HuH-7 (cell line): ENCODE measurements around the gene FGD2.

Source experiments
- DNase-seq: peaks from one replicate; pipeline ENCODE4 v3.0.0; 2011; ENCODE audit warnings: low spot score

The FGD2 gene

GRCh38 chr6:36970892-36971842 is 34.3 kb upstream of the FGD2 start:
- no peak for DNase-seq

- no peak for DNase-seq
Measured at GRCh38 chr6:36971921-36972673, 33.4 kb upstream of the FGD2 start.

DNA sequence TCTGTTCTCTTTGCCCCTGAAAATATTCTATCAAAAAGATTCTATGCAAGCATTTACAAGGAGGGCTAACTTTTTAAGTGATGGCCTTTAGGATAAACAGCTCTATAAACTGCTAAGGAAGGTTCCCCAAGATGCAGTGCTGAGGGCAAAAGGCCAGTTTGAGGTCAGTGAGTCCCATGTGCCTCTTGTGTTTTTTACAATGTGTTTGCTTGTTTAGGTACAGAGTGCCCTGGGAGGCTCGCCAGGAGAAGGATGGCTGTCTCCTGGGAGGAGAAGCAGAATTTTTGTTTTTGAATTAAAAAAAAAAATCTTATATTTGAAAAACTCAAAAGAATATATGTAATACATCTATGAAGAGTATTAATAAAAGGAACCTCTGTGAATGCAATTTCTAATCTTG is 32.3 kb upstream of the FGD2 start:
- no peak for DNase-seq

- no peak for DNase-seq
Measured at GRCh38 chr6:36973647-36974046, 31.8 kb upstream of the FGD2 start.

GRCh38 chr6:36975231-36976006 is 30.0 kb upstream of the FGD2 start:
- DNase-seq = no peak

DNA sequence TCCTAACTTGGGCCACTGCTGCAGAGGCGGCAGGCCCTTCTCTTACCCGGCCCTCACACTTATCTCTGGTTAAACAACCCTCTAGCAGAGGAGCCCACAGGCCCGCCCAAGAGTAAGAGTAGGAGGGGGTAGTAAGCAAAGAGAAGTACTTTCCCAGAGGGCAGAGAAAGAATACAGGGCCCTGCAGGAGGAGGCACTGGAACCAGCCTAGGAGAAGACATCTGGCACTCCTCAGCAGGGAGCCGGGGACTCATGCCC is 29.5 kb upstream of the FGD2 start:
- DNase-seq = no peak

DNA sequence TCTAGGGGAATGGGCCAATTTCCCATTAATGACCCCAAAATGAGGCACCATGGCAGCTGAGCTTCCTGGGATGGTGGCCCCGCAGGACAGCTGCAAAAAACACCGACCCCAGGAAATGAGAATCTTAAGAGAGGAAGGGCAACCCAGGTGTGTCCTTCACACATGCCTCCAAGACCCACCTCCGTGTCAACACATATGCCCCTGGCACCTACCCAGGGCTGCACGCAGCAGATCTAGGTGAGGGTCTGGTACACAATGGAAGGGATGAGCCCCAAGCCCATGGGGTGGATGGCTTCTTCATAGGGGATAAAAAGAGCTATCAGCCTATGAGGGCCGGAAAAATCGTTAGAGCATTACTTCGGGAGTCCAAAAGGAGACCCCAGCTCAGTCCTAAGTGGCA is 28.9 kb upstream of the FGD2 start:
- no peak for DNase-seq

GRCh38 chr6:36976931-36977330 is 28.5 kb upstream of the FGD2 start:
- no peak for DNase-seq

GRCh38 chr6:36977470-36977941 is 27.9 kb upstream of the FGD2 start:
- DNase-seq = peak; percentile 43

DNA sequence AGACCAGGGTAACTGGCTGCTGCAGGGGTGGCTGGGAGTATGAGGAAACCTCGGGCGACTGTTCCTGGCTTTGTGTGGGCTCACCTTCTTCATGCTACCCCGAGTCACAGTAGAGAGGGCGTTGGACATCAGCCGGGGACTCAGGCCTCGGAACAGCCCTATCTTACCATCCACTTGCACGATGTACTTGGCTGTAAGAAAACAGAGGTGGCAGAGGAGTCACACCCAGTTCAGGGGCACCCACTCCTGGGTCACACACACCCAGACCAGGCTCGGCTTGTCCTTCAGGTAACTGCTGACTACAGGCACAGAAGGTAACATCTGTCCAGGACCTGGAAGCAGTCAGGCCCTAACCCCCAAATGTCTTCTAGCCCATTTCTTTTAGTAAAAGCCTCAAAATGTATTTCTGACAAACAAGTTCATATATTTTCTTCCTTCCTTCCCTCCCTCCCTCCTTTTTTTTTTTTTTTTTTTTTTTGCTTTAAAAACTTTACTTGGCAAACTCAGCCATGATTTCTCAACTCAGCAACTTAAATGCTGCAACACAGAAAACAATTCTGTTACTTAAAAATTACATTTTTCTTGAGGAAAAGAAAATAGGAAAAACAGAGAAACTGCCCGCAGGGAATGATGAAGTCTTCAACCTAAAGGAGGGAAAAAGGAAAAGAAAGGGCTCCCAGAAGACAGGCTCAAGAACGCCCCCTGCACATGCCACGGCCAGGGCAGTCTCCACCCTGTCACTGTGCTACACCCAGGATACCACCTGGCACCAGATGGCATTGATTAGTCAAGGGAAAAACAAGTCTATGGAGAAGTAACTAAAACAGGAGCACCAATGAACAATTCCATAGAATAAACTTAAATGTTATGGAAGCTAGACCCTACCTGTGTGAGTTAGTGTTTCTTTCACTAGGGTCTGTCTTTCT is 26.8 kb upstream of the FGD2 start:
- no peak for DNase-seq

- DNase-seq = no peak
Measured at GRCh38 chr6:36979347-36979742, 26.1 kb upstream of the FGD2 start.

- DNase-seq = no peak
Measured at GRCh38 chr6:36980129-36980528, 25.3 kb upstream of the FGD2 start.

GRCh38 chr6:36980876-36981619 is 24.4 kb upstream of the FGD2 start:
- no peak for DNase-seq

DNA sequence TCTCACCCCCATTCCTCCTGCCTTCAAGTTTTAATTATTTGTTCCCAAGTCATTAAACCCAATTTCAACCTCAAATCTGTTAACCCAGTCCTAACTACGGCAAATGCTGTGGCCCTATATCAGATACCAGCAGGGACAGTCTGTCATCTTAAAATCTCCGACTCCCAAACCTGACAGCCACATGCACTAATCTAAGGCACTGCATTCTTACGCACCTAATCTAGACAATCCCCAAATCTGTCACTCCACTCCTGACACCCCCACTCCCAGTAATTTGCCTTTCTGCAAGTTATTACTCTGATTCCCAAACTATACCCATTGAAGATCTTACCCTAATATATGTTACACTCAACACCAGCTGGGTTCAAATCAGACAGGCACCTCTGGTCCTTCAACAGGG is 21.9 kb upstream of the FGD2 start:
- no peak for DNase-seq

DNA sequence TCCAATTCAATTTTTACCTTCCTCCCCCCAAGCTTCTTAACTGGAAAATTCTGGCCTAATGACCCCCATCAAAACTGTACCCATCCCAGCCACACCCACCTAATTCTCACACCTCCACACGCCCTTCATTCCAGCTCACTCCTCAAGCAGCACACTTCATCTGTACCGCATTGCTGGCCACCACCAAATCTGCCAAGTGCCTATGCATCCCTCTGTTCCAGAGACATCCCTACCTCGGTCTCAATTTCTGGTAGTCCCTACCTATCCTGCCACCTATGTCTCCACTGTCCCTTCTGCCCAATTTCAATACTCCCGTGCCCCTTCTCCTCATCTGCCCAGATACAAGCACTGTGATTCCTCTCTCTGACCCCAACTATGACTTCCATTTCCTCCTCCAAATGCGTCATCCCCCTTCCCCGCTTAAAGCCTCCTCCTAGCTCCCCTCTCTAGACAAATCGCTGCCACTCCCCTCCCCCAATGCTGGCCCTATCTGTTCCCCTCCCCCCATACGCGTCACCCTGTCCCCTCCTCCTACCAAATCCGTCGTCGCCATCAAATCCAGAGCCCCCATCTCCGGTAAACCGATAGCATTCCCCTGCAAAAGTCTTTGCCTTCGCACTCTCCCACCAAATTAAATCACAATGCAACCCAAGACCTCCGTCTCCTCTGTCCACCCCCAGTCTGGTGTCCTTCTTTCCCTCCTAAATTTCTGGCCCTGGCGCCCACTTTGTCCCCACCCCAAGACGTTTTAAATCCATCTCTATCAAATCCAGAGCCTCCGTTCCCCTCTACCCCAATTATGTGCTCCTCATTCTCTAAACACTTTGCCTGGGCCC is 20.7 kb upstream of the FGD2 start:
- DNase-seq = no peak

GRCh38 chr6:36985417-36985807 is 20.0 kb upstream of the FGD2 start:
- DNase-seq = no peak

DNA sequence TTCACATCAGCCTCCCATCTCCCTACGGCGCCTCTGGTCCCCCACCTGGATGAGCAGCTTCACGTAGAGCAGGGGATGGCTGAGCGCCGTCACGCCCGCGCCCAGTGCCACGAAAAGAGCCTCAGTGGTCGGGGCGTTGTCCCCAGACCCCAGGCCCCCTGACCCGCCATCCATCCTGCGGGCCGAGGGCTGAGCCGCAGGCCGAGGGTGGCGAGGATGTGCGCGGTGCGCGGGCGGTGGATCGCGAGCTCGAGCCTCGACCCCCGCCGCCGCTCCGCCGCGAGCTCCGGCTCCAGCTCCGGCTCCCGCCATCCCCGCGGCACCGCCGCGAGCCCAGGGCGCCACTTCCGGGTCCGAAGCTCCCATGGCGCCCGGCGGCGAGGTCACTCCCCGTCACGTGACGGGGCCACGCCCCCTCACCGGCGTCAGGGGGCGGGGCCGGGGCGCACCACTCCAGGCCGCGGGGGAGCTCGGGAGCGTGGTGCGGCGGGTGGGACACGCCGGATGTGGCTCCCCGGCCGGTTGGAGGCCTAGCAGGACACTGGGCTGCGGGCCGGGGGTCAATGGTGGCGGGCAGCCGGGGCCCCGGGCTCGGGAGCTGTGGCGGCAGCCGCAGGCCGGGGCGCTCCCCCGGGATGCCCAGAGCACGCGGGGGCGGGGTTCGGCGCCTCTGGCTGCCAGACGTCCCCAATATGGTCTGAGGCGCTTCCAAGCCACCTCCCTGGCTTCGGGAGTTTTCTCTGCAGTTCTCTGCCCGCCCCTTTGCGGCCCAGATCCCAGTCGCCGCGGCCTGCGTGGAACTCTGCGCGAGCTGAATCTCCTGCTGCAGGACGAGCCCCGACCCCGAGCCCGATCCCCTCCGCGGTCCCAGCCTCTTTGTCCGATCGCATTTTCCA is 19.4 kb upstream of the FGD2 start, which contains the start of gene MTCH1:
MTCH1 (minus strand) TSS at position 389 of the 896 bp plus-strand sequence; CDS start at position 366, 23 bp downstream.
- DNase-seq = peak; percentile 84

DNA sequence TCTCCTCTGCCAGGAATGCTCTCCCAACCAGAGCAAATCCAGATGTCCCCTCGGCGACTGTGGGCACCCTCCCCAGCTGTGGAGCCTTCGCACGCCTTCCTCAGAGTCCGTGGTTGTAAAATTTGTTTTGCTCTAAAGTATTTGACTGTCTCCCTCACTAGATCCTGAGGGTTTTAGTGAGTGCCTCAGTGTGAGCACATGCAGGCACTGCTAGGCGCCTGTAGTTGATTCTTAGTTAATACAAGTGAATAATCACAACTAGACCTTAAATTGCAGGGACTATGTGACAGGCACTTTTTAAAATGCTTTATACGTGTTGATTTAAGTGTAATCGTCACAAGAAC is 18.8 kb upstream of the FGD2 start:
- DNase-seq = no peak

GRCh38 chr6:36989264-36989663 is 16.2 kb upstream of the FGD2 start:
- DNase-seq = no peak
